DND-41 (cell line): ENCODE data around the gene EIF4EBP3.

Experiments
- EZH2 ChIP-seq: IDR thresholded peaks from 3 replicates; pipeline ENCODE4 v1.6.1; 2012; ENCODE audit warnings: borderline replicate concordance, low read depth, mild to moderate bottlenecking, moderate library complexity, low read length, inconsistent platforms; ENCODE audit not compliant: severe bottlenecking
- TF ChIP-seq, protein P1 (sequence below): IDR thresholded peaks from 2 replicates; pipeline ENCODE4 v1.5.1; 2012; ENCODE audit warnings: borderline replicate concordance, low read length, moderate library complexity, mild to moderate bottlenecking; ENCODE audit not compliant: poor library complexity, severe bottlenecking; ENCODE audit errors: extremely low read depth

DNA sequence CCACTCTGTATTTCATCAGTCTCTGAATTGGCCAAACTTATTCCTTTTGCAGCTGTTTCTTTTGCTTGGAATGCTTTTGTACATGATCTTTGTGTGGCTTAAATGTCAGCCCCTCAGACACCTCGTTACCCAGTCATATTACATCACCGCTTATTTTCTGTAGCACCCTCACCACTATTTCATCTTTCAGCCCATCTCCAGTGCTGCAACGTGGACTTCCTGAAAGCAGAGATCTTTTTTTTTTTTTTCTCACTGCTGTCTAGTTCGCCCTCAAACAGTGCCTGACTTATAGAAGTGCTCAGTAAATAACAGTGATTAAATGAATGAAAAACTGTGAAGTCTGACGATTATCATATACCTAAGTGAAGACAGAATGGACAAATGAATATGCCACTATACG, 9.0 kb downstream of the EIF4EBP3 start:
- TF ChIP-seq, protein P1, sequence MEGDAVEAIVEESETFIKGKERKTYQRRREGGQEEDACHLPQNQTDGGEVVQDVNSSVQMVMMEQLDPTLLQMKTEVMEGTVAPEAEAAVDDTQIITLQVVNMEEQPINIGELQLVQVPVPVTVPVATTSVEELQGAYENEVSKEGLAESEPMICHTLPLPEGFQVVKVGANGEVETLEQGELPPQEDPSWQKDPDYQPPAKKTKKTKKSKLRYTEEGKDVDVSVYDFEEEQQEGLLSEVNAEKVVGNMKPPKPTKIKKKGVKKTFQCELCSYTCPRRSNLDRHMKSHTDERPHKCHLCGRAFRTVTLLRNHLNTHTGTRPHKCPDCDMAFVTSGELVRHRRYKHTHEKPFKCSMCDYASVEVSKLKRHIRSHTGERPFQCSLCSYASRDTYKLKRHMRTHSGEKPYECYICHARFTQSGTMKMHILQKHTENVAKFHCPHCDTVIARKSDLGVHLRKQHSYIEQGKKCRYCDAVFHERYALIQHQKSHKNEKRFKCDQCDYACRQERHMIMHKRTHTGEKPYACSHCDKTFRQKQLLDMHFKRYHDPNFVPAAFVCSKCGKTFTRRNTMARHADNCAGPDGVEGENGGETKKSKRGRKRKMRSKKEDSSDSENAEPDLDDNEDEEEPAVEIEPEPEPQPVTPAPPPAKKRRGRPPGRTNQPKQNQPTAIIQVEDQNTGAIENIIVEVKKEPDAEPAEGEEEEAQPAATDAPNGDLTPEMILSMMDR, result no peak
- TF ChIP-seq EZH2, result no peak
